ENCODE data around the gene NXPH4.

The NXPH4 gene

GRCh38 chr12:57204454-57204853, 12.1 kb upstream of the NXPH4 start:
- no peak for ATAC-seq

GRCh38 chr12:57205186-57205585, 11.4 kb upstream of the NXPH4 start:
- no peak for ATAC-seq

- no peak for ATAC-seq
These were observed 10.7 kb upstream of the NXPH4 start for GRCh38 chr12:57205931-57206330.

GRCh38 chr12:57207731-57208630, 8.6 kb upstream of the NXPH4 start:
- ATAC-seq = no peak

- ATAC-seq = no peak
These were observed 7.8 kb upstream of the NXPH4 start for GRCh38 chr12:57208631-57209282.

- ATAC-seq = no peak
These were observed 6.7 kb upstream of the NXPH4 start for GRCh38 chr12:57209916-57210315.

GRCh38 chr12:57210461-57210860, 6.1 kb upstream of the NXPH4 start:
- ATAC-seq = no peak

GRCh38 chr12:57210926-57211692, 5.5 kb upstream of the NXPH4 start:
- ATAC-seq = no peak

- ATAC-seq = no peak
These were observed 4.5 kb upstream of the NXPH4 start for GRCh38 chr12:57211791-57212700.

- ATAC-seq = no peak
These were observed 3.9 kb upstream of the NXPH4 start for GRCh38 chr12:57212701-57213057.

- peak; percentile 67 to 69 for ATAC-seq
These were observed 3.4 kb upstream of the NXPH4 start for GRCh38 chr12:57213058-57213715.

- ATAC-seq = no peak
These were observed 2.7 kb upstream of the NXPH4 start for GRCh38 chr12:57213763-57214397.

- ATAC-seq = peak; percentile 51 to 53
These were observed 2.2 kb upstream of the NXPH4 start for GRCh38 chr12:57214398-57214781.

- ATAC-seq = no peak
These were observed 1.5 kb upstream of the NXPH4 start for GRCh38 chr12:57215065-57215464.

GRCh38 chr12:57215668-57216013, 953 bp upstream of the NXPH4 start:
- ATAC-seq = peak; percentile 47 to 56

- no peak for ATAC-seq
These were observed 606 bp downstream of the NXPH4 start for GRCh38 chr12:57216921-57217879.

GRCh38 chr12:57218030-57218853, 1.6 kb downstream of the NXPH4 start:
- ATAC-seq = no peak

- ATAC-seq = no peak
These were observed 2.8 kb downstream of the NXPH4 start for GRCh38 chr12:57219205-57219992.
